Mesothelial cell of epicardium (in vitro differentiated cells): ENCODE measurements around the gene CCNL1. TPM values are rescaled to one million over a fixed set of nuclear protein-coding genes. Genes with fewer than 3 reads are reported as not detected.
A peak's percentile ranks its signal among the peaks of the same experiment; 100 is the strongest.
"Not testable (repeated sequence)": the region's sequence is repeated elsewhere in the genome, so short reads cannot be mapped to it uniquely, and the experiment has no call there.

Experiments used
- DNase-seq, 2 experiments: peaks; one replicate each; pipeline ENCODE4 v3.0.0; 2021; ENCODE audit warnings: low spot score in 2 of 2; ENCODE audit not compliant: unreplicated experiment in 2 of 2
- H3K27ac Mint-ChIP-seq: 2 replicates; pipeline ENCODE4 v1.8.0; 2021; ENCODE audit warnings: mixed read lengths
- H3K27me3 Mint-ChIP-seq: 2 replicates; pipeline ENCODE4 v1.8.0; 2021; ENCODE audit warnings: low read depth, mixed read lengths
- H3K36me3 Mint-ChIP-seq: 2 replicates; pipeline ENCODE4 v1.8.0; 2021; ENCODE audit warnings: mixed read lengths
- H3K4me1 Mint-ChIP-seq: 2 replicates; pipeline ENCODE4 v1.8.0; 2021; ENCODE audit warnings: mixed read lengths
- H3K4me3 Mint-ChIP-seq: 2 replicates; pipeline ENCODE4 v1.8.0; 2021; ENCODE audit warnings: mild to moderate bottlenecking, moderate library complexity, mixed read lengths
- H3K9me3 Mint-ChIP-seq: 2 replicates; pipeline ENCODE4 v1.8.0; 2021; ENCODE audit warnings: mixed read lengths
- total RNA-seq: library from RNA; stranded (reverse); gene quantifications from 3 replicates; pipeline ENCODE4 v1.2.1, GENCODE V29; 2021
- TF ChIP-seq, protein P1 (sequence below): fragments of 200-600 bp; sonication (generic); IDR thresholded peaks from one replicate; pipeline ENCODE4 v1.5.0; 2021; ENCODE audit warnings: antibody characterized with exemption; ENCODE audit not compliant: unreplicated experiment

Gene CCNL1
- total RNA-seq, 1 donor from 2014 or later = 276 TPM

DNA sequence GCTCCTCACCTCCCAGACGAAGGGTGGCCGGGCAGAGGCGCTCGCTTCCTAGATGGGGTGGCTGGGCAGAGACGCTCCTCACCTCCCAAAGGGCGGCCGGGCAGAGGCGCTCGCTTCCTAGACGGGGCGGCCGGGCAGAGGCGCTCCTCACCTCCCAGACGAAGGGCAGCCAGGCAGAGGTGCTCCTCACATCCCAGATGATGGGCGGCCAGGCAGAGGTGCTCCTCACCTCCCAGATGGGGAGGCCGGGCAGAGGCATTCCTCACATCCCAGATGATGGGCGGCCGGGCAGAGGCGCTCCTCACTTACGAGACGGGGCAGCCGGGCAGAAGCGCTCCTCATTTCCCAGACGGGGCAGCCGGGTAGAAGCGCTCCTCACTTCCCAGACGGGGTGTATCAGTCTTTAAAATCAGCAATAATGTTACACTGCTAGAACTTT lies 19.4 kb upstream of the CCNL1 start:
- H3K9me3 Mint-ChIP-seq = peaks cover 37% of the 10 kb centered on the region
- TF ChIP-seq, protein P1, sequence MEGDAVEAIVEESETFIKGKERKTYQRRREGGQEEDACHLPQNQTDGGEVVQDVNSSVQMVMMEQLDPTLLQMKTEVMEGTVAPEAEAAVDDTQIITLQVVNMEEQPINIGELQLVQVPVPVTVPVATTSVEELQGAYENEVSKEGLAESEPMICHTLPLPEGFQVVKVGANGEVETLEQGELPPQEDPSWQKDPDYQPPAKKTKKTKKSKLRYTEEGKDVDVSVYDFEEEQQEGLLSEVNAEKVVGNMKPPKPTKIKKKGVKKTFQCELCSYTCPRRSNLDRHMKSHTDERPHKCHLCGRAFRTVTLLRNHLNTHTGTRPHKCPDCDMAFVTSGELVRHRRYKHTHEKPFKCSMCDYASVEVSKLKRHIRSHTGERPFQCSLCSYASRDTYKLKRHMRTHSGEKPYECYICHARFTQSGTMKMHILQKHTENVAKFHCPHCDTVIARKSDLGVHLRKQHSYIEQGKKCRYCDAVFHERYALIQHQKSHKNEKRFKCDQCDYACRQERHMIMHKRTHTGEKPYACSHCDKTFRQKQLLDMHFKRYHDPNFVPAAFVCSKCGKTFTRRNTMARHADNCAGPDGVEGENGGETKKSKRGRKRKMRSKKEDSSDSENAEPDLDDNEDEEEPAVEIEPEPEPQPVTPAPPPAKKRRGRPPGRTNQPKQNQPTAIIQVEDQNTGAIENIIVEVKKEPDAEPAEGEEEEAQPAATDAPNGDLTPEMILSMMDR = no peak
- DNase-seq = no peak
- no peaks in the 10 kb centered on the region for H3K27me3 Mint-ChIP-seq
- peaks cover 44% of the 10 kb centered on the region for H3K36me3 Mint-ChIP-seq
- H3K4me3 Mint-ChIP-seq = no peak overlapping the region
- no peak overlapping the region for H3K27ac Mint-ChIP-seq
- peaks cover 22% of the 10 kb centered on the region for H3K4me1 Mint-ChIP-seq

DNA sequence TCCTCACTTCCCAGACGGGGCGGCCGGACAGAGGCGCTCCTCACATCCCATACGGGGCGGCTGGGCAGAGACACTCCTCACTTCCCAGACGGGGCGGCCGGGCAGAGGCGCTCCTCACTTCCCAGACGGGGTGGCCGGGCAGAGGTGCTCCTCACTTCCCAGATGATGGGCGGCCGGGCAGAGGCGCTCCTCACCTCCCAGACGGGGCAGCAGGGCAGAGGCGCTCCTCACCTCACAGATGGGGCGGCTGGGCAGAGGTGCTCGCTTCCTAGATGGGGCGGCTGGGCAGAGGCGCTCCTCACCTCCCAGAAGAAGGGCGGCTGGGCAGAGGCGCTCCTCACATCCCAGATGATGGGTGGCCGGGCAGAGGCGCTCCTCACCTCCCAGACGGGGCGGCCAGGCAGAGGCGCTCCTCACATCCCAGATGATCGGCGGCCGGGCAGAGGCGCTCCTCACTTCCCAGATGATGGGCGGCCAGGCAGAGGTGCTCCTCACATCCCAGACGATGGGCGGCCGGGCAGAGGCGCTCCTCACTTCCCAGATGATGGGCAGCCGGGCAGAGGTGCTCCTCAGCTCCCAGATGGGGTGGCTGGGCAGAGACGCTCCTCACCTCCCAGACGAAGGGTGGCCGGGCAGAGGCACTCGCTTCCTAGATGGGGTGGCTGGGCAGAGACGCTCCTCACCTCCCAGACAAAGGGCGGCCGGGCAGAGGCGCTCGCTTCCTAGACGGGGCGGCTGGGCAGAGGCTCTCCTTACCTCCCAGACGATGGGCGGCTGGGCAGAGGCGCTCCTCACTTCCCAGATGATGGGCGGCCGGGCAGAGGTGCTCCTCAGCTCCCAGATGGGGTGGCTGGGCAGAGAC lies 18.8 kb upstream of the CCNL1 start:
- H3K4me3 Mint-ChIP-seq, DNase-seq, H3K27me3 Mint-ChIP-seq: not testable (repeated sequence)
- peak overlapping the region; percentile 56 for H3K27ac Mint-ChIP-seq
- H3K4me1 Mint-ChIP-seq = peaks cover 26% of the 10 kb centered on the region
- peaks cover 32% of the 10 kb centered on the region for H3K9me3 Mint-ChIP-seq
- H3K36me3 Mint-ChIP-seq = peaks cover 39% of the 10 kb centered on the region

- Mint-ChIP-seq H3K36me3 (peaks cover 31% of the 10 kb centered on the region), H3K27ac (peak overlapping the region; percentile 78), H3K4me1 (peaks cover 26% of the 10 kb centered on the region), H3K9me3 (peaks cover 24% of the 10 kb centered on the region)
- not testable (repeated sequence) for H3K27me3 Mint-ChIP-seq, DNase-seq, H3K4me3 Mint-ChIP-seq
Observed at GRCh38 chr3:157177801-157178453, 18.0 kb upstream of the CCNL1 start.

- Mint-ChIP-seq H3K4me3 (peak overlapping the region; percentile 37), H3K27ac (peak overlapping the region; percentile 92), H3K4me1 (peaks cover 26% of the 10 kb centered on the region), H3K27me3 (no peaks in the 10 kb centered on the region), H3K36me3 (peaks cover 27% of the 10 kb centered on the region), H3K9me3 (peaks cover 18% of the 10 kb centered on the region)
- no peak for DNase-seq
- TF ChIP-seq, protein P1 = no peak
Observed at GRCh38 chr3:157176934-157177333, 17.0 kb upstream of the CCNL1 start.

- TF ChIP-seq, protein P1 = no peak
- H3K4me3 Mint-ChIP-seq = peak overlapping the region; percentile 77
- H3K27me3 Mint-ChIP-seq = no peaks in the 10 kb centered on the region
- peaks cover 24% of the 10 kb centered on the region for H3K36me3 Mint-ChIP-seq
- peak overlapping the region; percentile 99 for H3K27ac Mint-ChIP-seq
- DNase-seq = no peak
- peaks cover 12% of the 10 kb centered on the region for H3K9me3 Mint-ChIP-seq
- peaks cover 26% of the 10 kb centered on the region for H3K4me1 Mint-ChIP-seq
Observed at GRCh38 chr3:157175691-157176507, 16.0 kb upstream of the CCNL1 start.

DNA sequence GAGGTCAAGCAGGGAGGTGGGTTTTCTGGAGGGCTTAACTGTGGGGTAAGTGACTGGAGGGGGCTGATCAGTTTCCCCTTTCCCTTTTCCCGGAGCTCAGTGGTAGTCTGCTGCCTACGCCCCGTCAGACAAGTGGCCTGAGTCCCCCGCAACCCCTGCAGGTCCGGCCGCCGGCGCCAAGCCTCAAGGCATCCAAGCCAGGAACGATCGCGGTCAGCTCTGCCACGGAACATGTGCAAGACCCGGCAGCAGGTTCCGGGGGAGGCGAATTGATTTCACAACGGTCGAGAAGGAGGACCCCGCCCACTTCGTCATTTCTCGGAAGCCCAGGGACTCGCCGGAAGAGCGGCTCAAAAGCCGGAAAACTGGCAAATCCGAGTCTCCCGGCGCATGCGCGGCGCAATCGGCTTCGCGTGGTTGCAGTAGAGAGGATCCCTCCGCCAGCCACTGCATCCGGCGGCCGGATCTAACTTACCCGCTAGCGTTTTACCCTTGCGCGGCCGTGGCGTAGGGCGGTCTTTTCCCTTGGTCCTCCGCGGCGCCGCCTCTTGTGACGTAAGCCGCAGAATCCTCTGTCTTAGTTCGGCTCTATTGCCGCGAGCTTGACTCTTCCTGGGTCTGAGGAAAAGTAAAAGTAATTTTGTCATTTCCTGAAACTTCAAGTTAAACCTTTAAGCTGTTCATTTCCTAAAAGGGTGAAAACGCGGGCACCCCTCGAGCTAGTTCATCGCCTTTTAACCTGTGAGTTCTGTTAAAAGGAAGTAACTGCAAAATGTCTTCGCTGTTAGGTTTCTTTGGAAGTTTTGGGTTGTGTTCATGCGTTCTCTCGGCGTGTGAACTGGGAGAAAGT lies 14.9 kb upstream of the CCNL1 start:
- DNase-seq = peak; percentile 97
- Mint-ChIP-seq H3K4me1 (peaks cover 26% of the 10 kb centered on the region), H3K27me3 (no peaks in the 10 kb centered on the region), H3K27ac (peak overlapping the region; percentile 99), H3K4me3 (peak overlapping the region; percentile 77), H3K36me3 (peaks cover 15% of the 10 kb centered on the region), H3K9me3 (peaks cover 3% of the 10 kb centered on the region)
- TF ChIP-seq, protein P1 = no peak
